Testis (tissue), 2 donors: ENCODE data around the gene TBATA.

ENCODE experiments used
- CTCF ChIP-seq, 3 experiments: fragments of 450-650 bp in 2 of 3; fragments of 200-600 bp in 1 of 3; sonication (generic) in 1 of 3; IDR thresholded peaks; one replicate each; pipeline ENCODE4 v1.5.1; 2016 to 2019; ENCODE audit warnings: antibody characterized with exemption in 3 of 3, mild to moderate bottlenecking in 2 of 3, moderate library complexity in 1 of 3
- POLR2A ChIP-seq: fragments of 450-650 bp; IDR thresholded peaks from one replicate; pipeline ENCODE4 v1.6.1; 2017; ENCODE audit warnings: antibody characterized with exemption, mild to moderate bottlenecking, moderate library complexity

- TF ChIP-seq CTCF (IDR thresholded peaks at IDR 0.05) (no peak), POLR2A (no peak)
These were observed 54.2 kb downstream of the TBATA start for GRCh38 chr10:70730955-70731354.
